A673 (cell line): ENCODE data around the gene PPM1F.

Experiments used
- CTCF ChIP-seq: fragments of 300-800, 200-600 bp; sonication (generic); conservative IDR thresholded peaks from 2 replicates; pipeline ENCODE4 v1.5.1; 2017; ENCODE audit warnings: low read depth, mild to moderate bottlenecking, antibody characterized with exemption, low read length, moderate library complexity, mixed read lengths
- EZH2 ChIP-seq: fragments of 200-600 bp; sonication (generic); IDR thresholded peaks from 2 replicates; pipeline ENCODE4 v1.6.1; 2017; ENCODE audit warnings: borderline replicate concordance, low read depth, mild to moderate bottlenecking, mixed read lengths, antibody characterized with exemption, low read length; ENCODE audit not compliant: poor library complexity, severe bottlenecking

GRCh38 chr22:21966643-21967516 is 14.2 kb upstream of the PPM1F start:
- TF ChIP-seq CTCF = no peak
- TF ChIP-seq EZH2 = no peak
